ENCODE data around the gene DUSP3.

GRCh38 chr17:43826206-43826605 lies 47.4 kb upstream of the DUSP3 start:
- no peak for TF ChIP-seq POLR2AphosphoS5 (IDR thresholded peaks at IDR 0.05; ENCODE audit: low read depth, low read length)
- TF ChIP-seq REST (IDR thresholded peaks at IDR 0.05; ENCODE audit: insufficient read depth in 1 of 2, low read depth in 2 of 2, low read length in 2 of 2) = no peak
- no peak for TF ChIP-seq SIN3A (IDR thresholded peaks at IDR 0.05; ENCODE audit: borderline replicate concordance, insufficient read depth, low read length)
- TF ChIP-seq TAF1 (IDR thresholded peaks at IDR 0.05; ENCODE audit: borderline replicate concordance, insufficient read depth, low read length) = no peak
- TF ChIP-seq FOXP2 (optimal IDR thresholded peaks at IDR 0.05; ENCODE audit: borderline replicate concordance, extremely low read depth, extremely low read length, insufficient read depth) = no peak

Measured in PFSK-1 (cell line).